ENCODE data around the gene ST8SIA3. TPM values are rescaled to one million over a fixed set of nuclear protein-coding genes. Genes with fewer than 3 reads are reported as not detected.

Gene ST8SIA3
- total RNA-seq, 1 donor from 2014 or later = not detected

- intact Hi-C loops (cut with micrococcal nuclease) = no loop called here
- peaks cover 73% of the 10 kb centered on the region for H3K27me3 ChIP-seq (ENCODE audit: low read depth)
- TF ChIP-seq CTCF (IDR thresholded peaks at IDR 0.05; ENCODE audit: borderline replicate concordance) = no peak
These were observed 12.1 kb downstream of the ST8SIA3 start for GRCh38 chr18:57364460-57364859.

GRCh38 chr18:57366528-57367081, 14.2 kb downstream of the ST8SIA3 start:
- Histone ChIP-seq H3K27me3 (ENCODE audit: low read depth) (peaks cover 59% of the 10 kb centered on the region), H3K9me3 (replicated peaks) (no peaks in the 10 kb centered on the region), H3K4me3 (no peak overlapping the region), H3K4me1 (no peaks in the 10 kb centered on the region), H3K36me3 (no peaks in the 10 kb centered on the region), H3K27ac (replicated peaks) (no peak overlapping the region)
- intact Hi-C loops (cut with micrococcal nuclease) = no loop called here
- no peak for DNase-seq
- TF ChIP-seq CTCF (IDR thresholded peaks at IDR 0.05; ENCODE audit: borderline replicate concordance) = no peak

More at GRCh38 chr18:57364460-57364859, 12.1 kb downstream of the ST8SIA3 start:
- Histone ChIP-seq H3K9me3 (replicated peaks) (no peaks in the 10 kb centered on the region), H3K27ac (replicated peaks) (no peak overlapping the region), H3K4me1 (no peaks in the 10 kb centered on the region), H3K4me3 (no peak overlapping the region), H3K36me3 (no peaks in the 10 kb centered on the region)
- DNase-seq = no peak

- H3K9me3 ChIP-seq (replicated peaks) = no peaks in the 10 kb centered on the region
- intact Hi-C loops (cut with micrococcal nuclease) = no loop called here
- no peak for DNase-seq
- peaks cover 56% of the 10 kb centered on the region for H3K27me3 ChIP-seq (ENCODE audit: low read depth)
- H3K36me3 ChIP-seq = no peaks in the 10 kb centered on the region
- H3K4me3 ChIP-seq = no peak overlapping the region
- TF ChIP-seq CTCF (IDR thresholded peaks at IDR 0.05; ENCODE audit: borderline replicate concordance) = no peak
- no peaks in the 10 kb centered on the region for H3K4me1 ChIP-seq
- H3K27ac ChIP-seq (replicated peaks) = no peak overlapping the region
These were observed 20.1 kb downstream of the ST8SIA3 start for GRCh38 chr18:57372444-57372843.

- H3K36me3 ChIP-seq = no peaks in the 10 kb centered on the region
- no peaks in the 10 kb centered on the region for H3K4me1 ChIP-seq
- intact Hi-C loops (cut with micrococcal nuclease) = no loop called here
- no peaks in the 10 kb centered on the region for H3K9me3 ChIP-seq (replicated peaks)
- no peak overlapping the region for H3K27ac ChIP-seq (replicated peaks)
- H3K4me3 ChIP-seq = no peak overlapping the region
- no peak for TF ChIP-seq CTCF (IDR thresholded peaks at IDR 0.05; ENCODE audit: borderline replicate concordance)
- no peak for DNase-seq
- peaks cover 55% of the 10 kb centered on the region for H3K27me3 ChIP-seq (ENCODE audit: low read depth)
These were observed 20.7 kb downstream of the ST8SIA3 start for GRCh38 chr18:57373017-57373416.

- Histone ChIP-seq H3K27me3 (ENCODE audit: low read depth) (peaks cover 49% of the 10 kb centered on the region), H3K36me3 (no peaks in the 10 kb centered on the region), H3K9me3 (replicated peaks) (peaks cover 9% of the 10 kb centered on the region), H3K4me1 (no peaks in the 10 kb centered on the region), H3K27ac (replicated peaks) (no peak overlapping the region), H3K4me3 (no peak overlapping the region)
- DNase-seq = no peak
- intact Hi-C loops (cut with micrococcal nuclease) = no loop called here
- TF ChIP-seq CTCF (IDR thresholded peaks at IDR 0.05; ENCODE audit: borderline replicate concordance) = no peak
These were observed 24.1 kb downstream of the ST8SIA3 start for GRCh38 chr18:57376503-57376902.

Data from left ventricle myocardium inferior (tissue), 1 donor.